Endothelial cell of umbilical vein (primary cell): ENCODE measurements around the gene PAIP2. TPM values are rescaled to one million over a fixed set of nuclear protein-coding genes. Genes with fewer than 3 reads are reported as not detected.

Experiments used
- BruUV-seq: library from RNA; stranded (reverse); fragments of 400-500 nt; replicated peaks from 2 replicates; lab custom pipeline; 2021; lab: Mats Ljungman, UMichigan
- CTCF ChIA-PET: fragments of 300-600, 350-600 bp; sonication (Branson Sonifier 250); formaldehyde crosslinking; loops from one replicate; lab custom pipeline; 2021; ENCODE audit warnings: antibody characterized with exemption, inconsistent platforms; lab: Charles Lee
- POLR2A ChIA-PET: fragments of 300-600, 350-600 bp; sonication (Branson Sonifier 250); formaldehyde crosslinking; loops from one replicate; lab custom pipeline; 2021; ENCODE audit warnings: antibody characterized with exemption, inconsistent platforms; lab: Charles Lee
- DNase-seq: peaks from one replicate; pipeline ENCODE4 v3.0.0-alpha.2; 2011; ENCODE audit warnings: low read depth, low spot score
- FAIRE-seq: peaks from 2 replicates; lab custom pipeline; 2011; peaks lifted over from hg19 to GRCh38; lab: Jason Lieb, UNC
- H2AFZ ChIP-seq: 2 replicates; pipeline ENCODE4 v1.6.0; 2012; ENCODE audit warnings: low read depth, low read length, control low read depth, inconsistent platforms
- H3K27ac ChIP-seq: 2 replicates; pipeline ENCODE4 v1.5.1; 2011; ENCODE audit warnings: low read depth, mild to moderate bottlenecking, control low read depth, low read length, moderate library complexity; ENCODE audit not compliant: insufficient read depth
- H3K27me3 ChIP-seq, 2 experiments: 2 replicates each; pipeline versions ENCODE4 v1.6.0 to v1.6.1; 2011; ENCODE audit warnings: low read length in 2 of 2, mixed read lengths in 1 of 2; ENCODE audit not compliant: control insufficient read depth in 2 of 2, insufficient read depth in 2 of 2
- H3K36me3 ChIP-seq, 2 experiments: 2 replicates in 1 of 2; 3 replicates in 1 of 2; pipeline ENCODE4 v1.5.1; 2011; ENCODE audit warnings: low read length in 2 of 2, mild to moderate bottlenecking in 1 of 2, moderate library complexity in 1 of 2; ENCODE audit not compliant: control insufficient read depth in 2 of 2, insufficient read depth in 2 of 2; ENCODE audit errors: extremely low read depth in 1 of 2
- H3K4me1 ChIP-seq: 3 replicates; pipeline ENCODE4 v1.5.1; 2011; ENCODE audit warnings: mild to moderate bottlenecking, low read length; ENCODE audit not compliant: control insufficient read depth, insufficient read depth; ENCODE audit errors: extremely low read depth
- H3K4me2 ChIP-seq: 2 replicates; pipeline ENCODE4 v1.6.1; 2011; ENCODE audit warnings: low read length, control low read depth, mixed read lengths; ENCODE audit not compliant: insufficient read depth
- H3K4me3 ChIP-seq, 3 experiments: fragments of 200-600 bp in 1 of 3; sonication (generic), shearing (Covaris generic) in 1 of 3; replicated peaks in 1 of 3; 2 replicates each; pipeline ENCODE4 v1.5.1; 2011 to 2016; ENCODE audit warnings: control low read depth in 3 of 3, low read length in 3 of 3, mild to moderate bottlenecking in 2 of 3, inconsistent platforms in 1 of 3, low read depth in 1 of 3, moderate library complexity in 1 of 3; ENCODE audit not compliant: insufficient read depth in 1 of 3
- H3K79me2 ChIP-seq: 2 replicates; pipeline ENCODE4 v1.6.0; 2012; ENCODE audit warnings: low read length, inconsistent platforms; ENCODE audit not compliant: control insufficient read depth, insufficient read depth
- H3K9ac ChIP-seq: replicated peaks from 2 replicates; pipeline ENCODE3; 2011; ENCODE audit warnings: low read length, control low read depth; ENCODE audit not compliant: insufficient read depth; ENCODE audit errors: extremely low read depth
- H3K9me1 ChIP-seq: replicated peaks from 3 replicates; pipeline ENCODE4 v1.6.0; 2011; ENCODE audit warnings: mild to moderate bottlenecking, low read length; ENCODE audit not compliant: control insufficient read depth, insufficient read depth; ENCODE audit errors: extremely low read depth
- H3K9me3 ChIP-seq: replicated peaks from 2 replicates; pipeline ENCODE4 v1.5.1; 2012; ENCODE audit warnings: low read length, inconsistent platforms; ENCODE audit not compliant: control insufficient read depth, insufficient read depth
- H4K20me1 ChIP-seq: replicated peaks from 2 replicates; pipeline ENCODE3; 2011; ENCODE audit warnings: mild to moderate bottlenecking, low read length; ENCODE audit not compliant: control insufficient read depth, insufficient read depth; ENCODE audit errors: extremely low read depth
- CTCF ChIP-seq, 2 donors: IDR thresholded peaks; 1 replicate in 1 of 2; 2 replicates in 1 of 2; pipeline ENCODE4 v1.5.1; 2011; ENCODE audit warnings: low read length in 2 of 2, mild to moderate bottlenecking in 2 of 2, moderate library complexity in 2 of 2, control low read depth in 1 of 2, inconsistent platforms in 1 of 2, low read depth in 1 of 2; ENCODE audit not compliant: insufficient read depth in 1 of 2; ENCODE audit errors: extremely low read depth in 1 of 2
- EZH2 ChIP-seq: IDR thresholded peaks from 2 replicates; pipeline ENCODE4 v1.6.1; 2012; ENCODE audit warnings: borderline replicate concordance, low read depth, mild to moderate bottlenecking, moderate library complexity, low read length, inconsistent platforms; ENCODE audit not compliant: severe bottlenecking
- FOS ChIP-seq: IDR thresholded peaks from 2 replicates; pipeline ENCODE4 v1.6.1; 2011; ENCODE audit warnings: mild to moderate bottlenecking, low read length, moderate library complexity, borderline replicate concordance; ENCODE audit not compliant: insufficient read depth
- GATA2 ChIP-seq: IDR thresholded peaks from 2 replicates; pipeline ENCODE4 v1.7.0; 2011; ENCODE audit warnings: low read depth, mild to moderate bottlenecking, moderate library complexity, mixed read lengths, low read length; ENCODE audit not compliant: insufficient read length, insufficient read depth
- JUN ChIP-seq: IDR thresholded peaks from 2 replicates; pipeline ENCODE4 v1.6.1; 2011; ENCODE audit warnings: borderline replicate concordance, low read depth; ENCODE audit not compliant: insufficient read length, insufficient read depth
- MYC ChIP-seq: IDR thresholded peaks from one replicate; pipeline ENCODE4 v1.6.1; 2011; ENCODE audit warnings: mild to moderate bottlenecking, low read depth, low read length
- POLR2A ChIP-seq: IDR thresholded peaks from 2 replicates; pipeline ENCODE4 v1.6.1; 2012; ENCODE audit warnings: low read depth, mild to moderate bottlenecking, control low read depth, low read length
- POLR2AphosphoS5 ChIP-seq: IDR thresholded peaks from 2 replicates; pipeline ENCODE4 v1.6.1; 2012; ENCODE audit warnings: low read depth, mild to moderate bottlenecking, control low read depth, low read length, moderate library complexity; ENCODE audit not compliant: insufficient read depth
- dilution Hi-C: fragments of 300-500 bp; cut with MboI; formaldehyde crosslinking; loops from one replicate; pipeline ENCODE4 v1.15.0; 2019; ENCODE audit warnings: low sequenced_read_pairs; ENCODE audit not compliant: extremely low pct_ligation_motif_present
- intact Hi-C: fragments of 100-400 bp; cut with micrococcal nuclease; formaldehyde crosslinking; loops from one replicate; pipeline ENCODE4 v1.10.0; 2022
- polyA plus RNA-seq, 4 experiments: library from polyadenylated mRNA; depleted of rRNA in 3 of 4; stranded (reverse) in 3 of 4; unstranded in 1 of 4; fragments of >200 nt; gene quantifications; 2 replicates each; pipeline versions ENCODE4 v1.2.1 to v1.2.3, GENCODE V29; 2011 to 2012; ENCODE audit warnings: missing spikeins in 1 of 4
- total RNA-seq: library from RNA; stranded (reverse); gene quantifications from 2 replicates; pipeline ENCODE4 v1.2.3, GENCODE V29; 2021
- TF ChIP-seq, protein P1 (sequence below): IDR thresholded peaks from 2 replicates; pipeline ENCODE4 v1.6.1; 2011; ENCODE audit not compliant: insufficient read depth, insufficient read length

PAIP2 gene
- total and polyA plus RNA-seq, 2 donors (not counting 3 experiments of a cell fraction or from before 2014, with no cell fraction given), result 52.1 to 80.4 TPM

- dilution Hi-C loops, result no loop called here
- no TSS peak for BruUV-seq
- Histone ChIP-seq H2AFZ (peak overlapping the region; percentile 64), H3K9ac (peak overlapping the region; percentile 10), H3K9me3 (no peaks in the 10 kb centered on the region), H3K9me1 (no peaks in the 10 kb centered on the region), H3K79me2 (no peaks in the 10 kb centered on the region), H3K4me3 (peak overlapping the region in 1 of 3 experiments; percentile 15), H3K27me3 (peaks cover 7 to 14% of the 10 kb centered on the region in 2 experiments), H4K20me1 (no peaks in the 10 kb centered on the region), H3K4me2 (peak overlapping the region; percentile 52), H3K36me3 (no peaks in the 10 kb centered on the region), H3K27ac (no peak overlapping the region), H3K4me1 (peaks cover 12% of the 10 kb centered on the region)
- no peak for DNase-seq
- intact Hi-C loops, result loop anchor here (2.0 to 5.0 kb wide), 2 partner anchors 100 to 814 kb away; partner anchors contain the start of gene MATR3
- FAIRE-seq, result no peak
- POLR2A ChIA-PET, result interaction anchor here (1.3 kb wide), 1 partner anchor 50 kb away, joined by 3 read pairs; the partner anchor contains the start of gene PAIP2
- CTCF ChIA-PET, result interaction anchor here (0.7 to 2.1 kb wide), 9 partner anchors 9 to 817 kb away, joined by 3 to 7 read pairs (median 3); partner anchors contain the start of genes MATR3 and PAIP2
- TF ChIP-seq FOS (no peak), MYC (no peak), EZH2 (no peak), POLR2A (no peak), GATA2 (no peak), POLR2AphosphoS5 (no peak), JUN (no peak), CTCF (IDR thresholded peaks at IDR 0.05; ENCODE audit: extremely low read depth in 1 of 2, insufficient read depth in 1 of 2, low read depth in 1 of 2, low read length in 2 of 2) (no peak)
- TF ChIP-seq, protein P1, sequence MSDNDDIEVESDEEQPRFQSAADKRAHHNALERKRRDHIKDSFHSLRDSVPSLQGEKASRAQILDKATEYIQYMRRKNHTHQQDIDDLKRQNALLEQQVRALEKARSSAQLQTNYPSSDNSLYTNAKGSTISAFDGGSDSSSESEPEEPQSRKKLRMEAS, result no peak
Observed at GRCh38 chr5:139392324-139392677, 50.6 kb downstream of the PAIP2 start.
